KMS-11 (cell line): ENCODE data around the gene ALOX15B.

Experiments used
- H2AFZ ChIP-seq: fragments of 200-600 bp; sonication (generic); 2 replicates; pipeline ENCODE4 v1.6.1; 2016; ENCODE audit warnings: antibody characterized with exemption, mixed run types, low read depth
- H3K27ac ChIP-seq: fragments of 200-600 bp; sonication (generic); 2 replicates; pipeline ENCODE4 v1.6.1; 2016; ENCODE audit warnings: mild to moderate bottlenecking, mixed run types
- H3K27me3 ChIP-seq: fragments of 200-600 bp; sonication (generic); 2 replicates; pipeline ENCODE4 v1.6.1; 2017; ENCODE audit warnings: mild to moderate bottlenecking, low read depth, mixed run types, moderate library complexity; ENCODE audit not compliant: insufficient read depth
- H3K36me3 ChIP-seq: fragments of 200-600 bp; sonication (generic); 2 replicates; pipeline ENCODE4 v1.6.1; 2017; ENCODE audit warnings: mild to moderate bottlenecking, mixed run types; ENCODE audit not compliant: insufficient read depth
- H3K4me1 ChIP-seq: fragments of 200-600 bp; sonication (generic); 2 replicates; pipeline ENCODE4 v1.6.1; 2016; ENCODE audit warnings: mild to moderate bottlenecking, low read depth, mixed run types; ENCODE audit not compliant: poor library complexity, severe bottlenecking
- H3K4me2 ChIP-seq: fragments of 200-600 bp; sonication (generic); 2 replicates; pipeline ENCODE4 v1.7.0; 2016; ENCODE audit warnings: mild to moderate bottlenecking, mixed run types
- H3K4me3 ChIP-seq: fragments of 200-600 bp; sonication (generic); IDR thresholded peaks from 2 replicates; pipeline ENCODE4 v1.6.1; 2017; ENCODE audit warnings: low read depth, low read length, mixed read lengths; ENCODE audit not compliant: insufficient read depth
- H3K79me2 ChIP-seq: fragments of 200-600 bp; sonication (generic); 2 replicates; pipeline ENCODE4 v1.6.1; 2016; ENCODE audit warnings: low read depth, mixed run types; ENCODE audit not compliant: insufficient read depth
- H3K9ac ChIP-seq: fragments of 200-600 bp; sonication (generic); 2 replicates; pipeline ENCODE4 v1.6.1; 2016; ENCODE audit warnings: mild to moderate bottlenecking, mixed run types
- H4K20me1 ChIP-seq: fragments of 200-600 bp; sonication (generic); 2 replicates; pipeline ENCODE4 v1.6.1; 2016; ENCODE audit warnings: mild to moderate bottlenecking, mixed run types; ENCODE audit not compliant: insufficient read depth
- TF ChIP-seq, protein P1 (sequence below): fragments of 200-600 bp; sonication (generic); conservative IDR thresholded peaks from 2 replicates; pipeline ENCODE4 v1.6.1; 2017; ENCODE audit warnings: low read depth, mild to moderate bottlenecking, antibody characterized with exemption, low read length, moderate library complexity, mixed read lengths

ALOX15B gene

GRCh38 chr17:8048236-8048635 lies 9.4 kb downstream of the ALOX15B start:
- no peak overlapping the region for H3K4me3 ChIP-seq
- H3K27ac ChIP-seq, result no peak overlapping the region
- no peak overlapping the region for H2AFZ ChIP-seq
- H3K36me3 ChIP-seq, result no peaks in the 10 kb centered on the region
- H3K4me2 ChIP-seq, result no peak overlapping the region
- no peaks in the 10 kb centered on the region for H4K20me1 ChIP-seq
- no peaks in the 10 kb centered on the region for H3K27me3 ChIP-seq
- H3K9ac ChIP-seq, result no peak overlapping the region
- TF ChIP-seq, protein P1, sequence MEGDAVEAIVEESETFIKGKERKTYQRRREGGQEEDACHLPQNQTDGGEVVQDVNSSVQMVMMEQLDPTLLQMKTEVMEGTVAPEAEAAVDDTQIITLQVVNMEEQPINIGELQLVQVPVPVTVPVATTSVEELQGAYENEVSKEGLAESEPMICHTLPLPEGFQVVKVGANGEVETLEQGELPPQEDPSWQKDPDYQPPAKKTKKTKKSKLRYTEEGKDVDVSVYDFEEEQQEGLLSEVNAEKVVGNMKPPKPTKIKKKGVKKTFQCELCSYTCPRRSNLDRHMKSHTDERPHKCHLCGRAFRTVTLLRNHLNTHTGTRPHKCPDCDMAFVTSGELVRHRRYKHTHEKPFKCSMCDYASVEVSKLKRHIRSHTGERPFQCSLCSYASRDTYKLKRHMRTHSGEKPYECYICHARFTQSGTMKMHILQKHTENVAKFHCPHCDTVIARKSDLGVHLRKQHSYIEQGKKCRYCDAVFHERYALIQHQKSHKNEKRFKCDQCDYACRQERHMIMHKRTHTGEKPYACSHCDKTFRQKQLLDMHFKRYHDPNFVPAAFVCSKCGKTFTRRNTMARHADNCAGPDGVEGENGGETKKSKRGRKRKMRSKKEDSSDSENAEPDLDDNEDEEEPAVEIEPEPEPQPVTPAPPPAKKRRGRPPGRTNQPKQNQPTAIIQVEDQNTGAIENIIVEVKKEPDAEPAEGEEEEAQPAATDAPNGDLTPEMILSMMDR, result no peak
- no peaks in the 10 kb centered on the region for H3K4me1 ChIP-seq
- no peaks in the 10 kb centered on the region for H3K79me2 ChIP-seq

- no peaks in the 10 kb centered on the region for H4K20me1 ChIP-seq
- no peaks in the 10 kb centered on the region for H3K4me1 ChIP-seq
- H3K27me3 ChIP-seq, result no peaks in the 10 kb centered on the region
- H3K9ac ChIP-seq, result no peak overlapping the region
- no peaks in the 10 kb centered on the region for H3K36me3 ChIP-seq
- no peak overlapping the region for H3K27ac ChIP-seq
- no peak overlapping the region for H3K4me3 ChIP-seq
- TF ChIP-seq, protein P1, result no peak
- no peak overlapping the region for H2AFZ ChIP-seq
- H3K4me2 ChIP-seq, result no peak overlapping the region
- H3K79me2 ChIP-seq, result no peaks in the 10 kb centered on the region
Measured at GRCh38 chr17:8048736-8049135, 9.9 kb downstream of the ALOX15B start.

- H4K20me1 ChIP-seq, result no peaks in the 10 kb centered on the region
- H3K4me3 ChIP-seq, result no peak overlapping the region
- no peak overlapping the region for H3K4me2 ChIP-seq
- no peaks in the 10 kb centered on the region for H3K4me1 ChIP-seq
- TF ChIP-seq, protein P1, result no peak
- no peak overlapping the region for H2AFZ ChIP-seq
- no peaks in the 10 kb centered on the region for H3K27me3 ChIP-seq
- no peak overlapping the region for H3K9ac ChIP-seq
- H3K27ac ChIP-seq, result no peak overlapping the region
- no peaks in the 10 kb centered on the region for H3K36me3 ChIP-seq
- no peaks in the 10 kb centered on the region for H3K79me2 ChIP-seq
Measured at GRCh38 chr17:8051831-8052230, 13.0 kb downstream of the ALOX15B start.

GRCh38 chr17:8052256-8053252 lies 13.7 kb downstream of the ALOX15B start:
- H3K36me3 ChIP-seq, result no peaks in the 10 kb centered on the region
- TF ChIP-seq, protein P1, result no peak
- H4K20me1 ChIP-seq, result no peaks in the 10 kb centered on the region
- H3K9ac ChIP-seq, result no peak overlapping the region
- no peaks in the 10 kb centered on the region for H3K79me2 ChIP-seq
- H2AFZ ChIP-seq, result no peak overlapping the region
- H3K27me3 ChIP-seq, result no peaks in the 10 kb centered on the region
- H3K4me1 ChIP-seq, result no peaks in the 10 kb centered on the region
- H3K4me2 ChIP-seq, result no peak overlapping the region
- H3K4me3 ChIP-seq, result no peak overlapping the region
- H3K27ac ChIP-seq, result no peak overlapping the region
